ENCODE results near the gene EPYC. TPM values are rescaled to one million over a fixed set of nuclear protein-coding genes. Genes with fewer than 3 reads are reported as not detected.

Gene EPYC
- total RNA-seq, 1 donor from 2014 or later: 0.39 TPM

- peaks cover 36% of the 10 kb centered on the region for H3K27me3 ChIP-seq (ENCODE audit: insufficient read depth, low read length)
- Mint-ChIP-seq H3K4me1 (ENCODE audit: low read depth, unreplicated experiment) (peaks cover 15% of the 10 kb centered on the region), H3K36me3 (ENCODE audit: low read depth, unreplicated experiment) (no peaks in the 10 kb centered on the region), H3K4me3 (ENCODE audit: unreplicated experiment) (no peak overlapping the region), H3K27ac (ENCODE audit: unreplicated experiment) (no peak overlapping the region), H3K27me3 (ENCODE audit: low read depth, unreplicated experiment) (peaks cover 2% of the 10 kb centered on the region), H3K9me3 (ENCODE audit: unreplicated experiment) (peaks cover 3% of the 10 kb centered on the region)
- no peak overlapping the region for H2AFZ ChIP-seq (ENCODE audit: low read depth, low read length)
- H3K4me2 ChIP-seq (ENCODE audit: low read length): no peak overlapping the region
- H3K36me3 ChIP-seq (ENCODE audit: insufficient read depth, low read length): no peaks in the 10 kb centered on the region
- H3K4me1 ChIP-seq (ENCODE audit: insufficient read depth, low read length): peaks cover 7% of the 10 kb centered on the region
- no peaks in the 10 kb centered on the region for H3K9me3 ChIP-seq (ENCODE audit: insufficient read depth, low read depth, low read length)
- no peaks in the 10 kb centered on the region for H4K20me1 ChIP-seq (ENCODE audit: insufficient read depth, low read length)
- no peak overlapping the region for H3K9ac ChIP-seq (ENCODE audit: low read length)
- H3K79me2 ChIP-seq (ENCODE audit: insufficient read depth, low read length): no peaks in the 10 kb centered on the region
- FAIRE-seq (no peak), DNase-seq (ENCODE audit: low read depth) (peak; percentile 76)
- TF ChIP-seq CTCF (IDR thresholded peaks at IDR 0.05; ENCODE audit: insufficient read depth, low read depth, low read length): no peak
- no peak for TF ChIP-seq EZH2 (IDR thresholded peaks at IDR 0.05; ENCODE audit: insufficient read depth, low read length)
- no peak overlapping the region for H3K27ac ChIP-seq (ENCODE audit: low read depth, low read length)
- H3K4me3 ChIP-seq (ENCODE audit: insufficient read depth, low read depth, low read length): no peak overlapping the region
Measured at GRCh38 chr12:91009319-91009950, 4.7 kb upstream of the EPYC start.

GRCh38 chr12:91007531-91008290, 2.9 kb upstream of the EPYC start:
- H3K27ac Mint-ChIP-seq (ENCODE audit: unreplicated experiment): no peak overlapping the region
- Histone ChIP-seq H3K4me2 (ENCODE audit: low read length) (no peak overlapping the region), H3K4me3 (ENCODE audit: insufficient read depth, low read depth, low read length) (no peak overlapping the region), H4K20me1 (ENCODE audit: insufficient read depth, low read length) (no peaks in the 10 kb centered on the region), H3K9ac (ENCODE audit: low read length) (no peak overlapping the region), H3K79me2 (ENCODE audit: insufficient read depth, low read length) (no peaks in the 10 kb centered on the region), H3K36me3 (ENCODE audit: insufficient read depth, low read length) (no peaks in the 10 kb centered on the region), H3K27me3 (ENCODE audit: insufficient read depth, low read length) (peaks cover 36% of the 10 kb centered on the region), H3K4me1 (ENCODE audit: insufficient read depth, low read length) (peaks cover 7% of the 10 kb centered on the region), H2AFZ (ENCODE audit: low read depth, low read length) (no peak overlapping the region), H3K9me3 (ENCODE audit: insufficient read depth, low read depth, low read length) (no peaks in the 10 kb centered on the region), H3K27ac (ENCODE audit: low read depth, low read length) (no peak overlapping the region)
- FAIRE-seq (peak; percentile 43), DNase-seq (ENCODE audit: low read depth) (no peak)
- H3K9me3 Mint-ChIP-seq (ENCODE audit: unreplicated experiment): no peaks in the 10 kb centered on the region
- peaks cover 15% of the 10 kb centered on the region for H3K4me1 Mint-ChIP-seq (ENCODE audit: low read depth, unreplicated experiment)
- no peak for TF ChIP-seq EZH2 (IDR thresholded peaks at IDR 0.05; ENCODE audit: insufficient read depth, low read length)
- no peak for TF ChIP-seq CTCF (IDR thresholded peaks at IDR 0.05; ENCODE audit: insufficient read depth, low read depth, low read length)
- peaks cover 2% of the 10 kb centered on the region for H3K27me3 Mint-ChIP-seq (ENCODE audit: low read depth, unreplicated experiment)
- no peak overlapping the region for H3K4me3 Mint-ChIP-seq (ENCODE audit: unreplicated experiment)
- H3K36me3 Mint-ChIP-seq (ENCODE audit: low read depth, unreplicated experiment): no peaks in the 10 kb centered on the region

GRCh38 chr12:91003737-91004136, 1.0 kb downstream of the EPYC start:
- Mint-ChIP-seq H3K27ac (ENCODE audit: unreplicated experiment) (no peak overlapping the region), H3K36me3 (ENCODE audit: low read depth, unreplicated experiment) (no peaks in the 10 kb centered on the region)
- H2AFZ ChIP-seq (ENCODE audit: low read depth, low read length): no peak overlapping the region

More at GRCh38 chr12:91003737-91004136, 1.0 kb downstream of the EPYC start:
- no peak overlapping the region for H3K4me3 Mint-ChIP-seq (ENCODE audit: unreplicated experiment)
- H3K27me3 Mint-ChIP-seq (ENCODE audit: low read depth, unreplicated experiment): no peaks in the 10 kb centered on the region
- DNase-seq (ENCODE audit: low read depth): no peak
- Histone ChIP-seq H3K27ac (ENCODE audit: low read depth, low read length) (no peak overlapping the region), H4K20me1 (ENCODE audit: insufficient read depth, low read length) (no peaks in the 10 kb centered on the region), H3K4me1 (ENCODE audit: insufficient read depth, low read length) (no peaks in the 10 kb centered on the region), H3K79me2 (ENCODE audit: insufficient read depth, low read length) (no peaks in the 10 kb centered on the region), H3K9ac (ENCODE audit: low read length) (no peak overlapping the region), H3K4me3 (ENCODE audit: insufficient read depth, low read depth, low read length) (no peak overlapping the region), H3K36me3 (ENCODE audit: insufficient read depth, low read length) (no peaks in the 10 kb centered on the region), H3K4me2 (ENCODE audit: low read length) (no peak overlapping the region), H3K9me3 (ENCODE audit: insufficient read depth, low read depth, low read length) (no peaks in the 10 kb centered on the region), H3K27me3 (ENCODE audit: insufficient read depth, low read length) (peaks cover 32% of the 10 kb centered on the region)
- no peaks in the 10 kb centered on the region for H3K9me3 Mint-ChIP-seq (ENCODE audit: unreplicated experiment)
- H3K4me1 Mint-ChIP-seq (ENCODE audit: low read depth, unreplicated experiment): peaks cover 27% of the 10 kb centered on the region
- no peak for TF ChIP-seq EZH2 (IDR thresholded peaks at IDR 0.05; ENCODE audit: insufficient read depth, low read length)
- no peak for TF ChIP-seq CTCF (IDR thresholded peaks at IDR 0.05; ENCODE audit: insufficient read depth, low read depth, low read length)
- no peak for FAIRE-seq
